Fibroblast of peridontal ligament (primary cell): ENCODE measurements around the gene RBM47.
"Not testable (repeated sequence)": the region's sequence is repeated elsewhere in the genome, so short reads cannot be mapped to it uniquely, and the experiment has no call there.

ENCODE experiments used
- DNase-seq: peaks from one replicate; pipeline ENCODE4 v3.0.0-alpha.2; 2010; ENCODE audit errors: extremely low read depth

RBM47 gene

DNA sequence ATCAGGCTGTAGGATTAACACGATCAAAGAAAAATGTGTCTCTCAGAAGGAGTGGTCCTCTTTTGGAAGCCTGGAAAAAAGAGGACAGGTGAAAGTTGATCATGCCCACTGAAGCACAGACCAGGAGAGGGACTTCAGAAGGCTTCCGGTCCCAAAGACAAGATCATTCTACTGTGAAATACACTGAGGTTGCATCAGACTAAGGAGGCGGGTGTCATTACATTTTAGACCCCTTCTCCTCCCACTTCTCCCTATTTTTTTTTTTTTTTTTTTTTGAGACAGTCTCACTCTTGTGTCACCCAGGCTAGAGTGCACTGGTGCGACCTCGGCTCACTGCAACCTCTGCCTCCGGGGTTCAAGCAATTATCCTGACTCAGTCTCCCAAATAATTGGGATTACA lies 67.5 kb downstream of the RBM47 start:
- no peak for DNase-seq

DNA sequence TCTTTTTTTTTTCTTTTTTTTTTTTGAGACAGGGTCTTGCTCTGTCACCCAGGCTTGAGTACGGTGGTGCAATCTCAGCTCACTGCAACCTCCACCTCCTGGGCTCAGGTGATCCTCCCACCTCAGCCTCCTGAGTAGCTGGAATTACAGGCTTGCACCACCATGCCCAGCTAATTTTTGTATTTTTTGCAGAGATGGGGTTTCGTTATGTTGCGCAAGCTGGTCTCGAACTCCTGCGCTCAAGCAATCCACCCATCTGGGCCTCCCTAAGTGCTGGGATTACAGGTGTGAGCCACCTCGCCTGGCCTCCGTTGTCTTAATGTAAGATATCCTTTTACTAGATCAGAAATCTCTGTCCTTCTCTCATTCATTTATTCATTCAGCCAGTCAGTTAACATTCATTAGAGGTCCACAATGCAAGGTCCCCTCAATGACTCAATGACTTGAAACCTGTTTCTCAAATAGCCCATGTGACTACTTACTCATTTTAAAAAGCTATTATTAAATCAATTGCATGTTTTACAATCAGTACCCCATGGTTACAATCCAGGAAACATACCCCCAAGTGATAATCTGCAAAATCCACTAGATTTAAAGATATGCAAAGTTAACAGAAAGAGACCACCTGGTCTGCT lies 68.0 kb downstream of the RBM47 start:
- DNase-seq: not testable (repeated sequence)

DNA sequence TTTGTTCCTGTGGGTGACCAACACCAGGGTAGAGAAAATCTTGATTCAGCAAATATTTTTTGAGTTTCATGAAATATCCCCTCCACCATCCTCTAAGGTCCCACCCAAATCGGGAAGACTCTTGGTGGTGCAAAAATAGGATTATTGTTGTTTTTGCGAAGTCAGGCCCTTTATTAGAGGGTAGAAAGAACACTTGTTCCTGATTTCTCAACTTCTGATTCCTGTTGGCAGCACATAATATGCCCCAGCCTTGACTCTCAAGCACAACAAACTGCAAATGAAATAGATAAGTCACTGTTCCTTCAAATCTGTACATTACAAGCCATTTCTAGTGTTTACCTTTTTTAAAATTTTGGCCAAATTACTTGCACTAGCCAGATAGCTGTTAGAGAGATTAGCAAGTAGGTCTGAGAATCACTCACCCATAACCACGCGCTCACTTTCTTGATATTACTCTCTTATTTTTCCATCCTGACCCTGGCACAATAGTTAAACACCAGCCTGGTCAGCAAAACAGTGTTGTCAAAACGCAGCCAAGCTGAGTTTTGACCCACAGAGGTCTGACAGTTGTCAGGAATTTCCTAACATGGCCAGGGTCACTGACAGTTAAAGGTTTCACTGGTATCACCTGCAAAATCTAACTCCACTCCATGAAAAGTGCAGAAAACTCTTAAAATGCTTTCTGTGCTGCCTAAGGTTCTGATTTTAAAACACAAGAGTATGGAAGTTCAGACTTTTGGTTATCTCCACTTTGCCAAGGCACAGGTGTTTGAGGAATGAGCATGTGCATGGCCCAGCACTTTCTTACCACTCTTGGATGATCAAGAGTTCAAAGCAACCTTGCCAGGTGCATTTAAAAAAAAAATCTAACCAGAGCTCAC lies 69.8 kb downstream of the RBM47 start:
- no peak for DNase-seq

DNA sequence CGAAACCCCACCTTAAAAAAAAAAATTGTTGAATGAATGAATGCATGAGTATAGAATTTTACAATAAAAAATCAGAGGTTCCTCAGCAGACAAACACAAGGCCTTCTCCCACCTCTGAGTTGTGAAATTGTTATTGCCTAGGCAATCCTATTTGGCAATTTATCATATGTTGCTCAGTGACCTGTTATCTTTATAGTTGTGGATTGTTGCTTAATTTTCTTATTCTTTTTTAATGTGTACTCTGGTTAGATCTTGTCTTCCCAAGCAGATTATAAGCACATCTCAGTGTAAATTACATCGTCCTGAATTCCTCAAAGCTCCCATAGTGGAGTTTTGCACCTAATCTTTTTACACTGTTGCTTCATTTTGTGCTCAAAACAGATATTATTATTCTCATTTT lies 71.9 kb downstream of the RBM47 start:
- DNase-seq: no peak

DNA sequence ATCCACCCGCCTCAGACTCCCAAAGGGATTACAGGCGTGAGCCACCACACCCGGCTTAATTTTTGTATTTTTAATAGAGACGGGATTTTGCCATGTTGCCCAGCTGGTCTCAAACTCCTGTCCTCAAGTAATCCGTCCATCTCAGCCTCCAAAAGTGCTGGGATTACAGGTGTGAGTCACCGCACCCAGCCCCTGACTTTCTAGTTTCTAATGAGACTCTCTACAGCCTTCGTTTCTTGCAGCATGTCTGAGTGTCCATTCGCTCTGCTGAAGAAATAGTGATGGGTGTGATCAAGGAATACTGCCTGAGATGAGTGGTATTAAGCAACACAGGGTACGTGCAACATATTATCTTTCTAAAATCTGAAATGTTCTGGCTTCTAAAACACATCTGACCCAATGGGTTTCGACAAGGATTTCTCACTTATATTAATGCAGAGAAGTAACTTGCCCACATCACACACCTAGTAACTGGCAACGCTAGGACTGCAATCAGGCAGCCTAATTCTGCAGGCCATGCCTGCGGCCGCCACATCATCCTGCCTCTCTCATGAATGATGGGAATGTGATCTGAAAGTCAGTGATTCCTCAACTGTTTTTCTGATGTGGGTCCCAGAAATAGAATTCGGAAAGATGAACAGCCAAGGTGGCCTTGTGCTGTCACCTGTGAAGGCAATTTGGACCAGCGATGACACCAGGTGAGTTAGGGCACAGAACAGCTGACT lies 74.3 kb downstream of the RBM47 start:
- DNase-seq: no peak

DNA sequence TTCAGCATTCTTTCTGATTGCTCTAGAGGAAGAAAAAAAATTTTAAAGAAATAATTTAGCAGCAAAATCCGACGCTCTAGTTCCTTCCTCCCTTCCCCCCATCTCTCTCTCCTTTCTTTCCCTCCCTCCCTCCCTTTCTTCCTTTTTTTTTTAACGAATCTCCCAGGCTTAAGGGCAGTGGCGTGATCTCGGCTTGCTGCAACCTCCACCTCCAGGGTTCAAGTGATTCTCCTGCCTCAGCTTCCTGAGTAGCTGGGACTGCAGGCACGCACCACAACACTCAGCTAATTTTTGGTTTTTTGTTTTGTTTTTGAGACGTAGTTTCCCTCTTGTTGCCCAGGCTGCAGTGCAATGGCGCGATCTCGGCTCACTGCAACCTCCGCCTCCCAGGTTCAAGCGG lies 75.0 kb downstream of the RBM47 start:
- DNase-seq: not testable (repeated sequence)

DNA sequence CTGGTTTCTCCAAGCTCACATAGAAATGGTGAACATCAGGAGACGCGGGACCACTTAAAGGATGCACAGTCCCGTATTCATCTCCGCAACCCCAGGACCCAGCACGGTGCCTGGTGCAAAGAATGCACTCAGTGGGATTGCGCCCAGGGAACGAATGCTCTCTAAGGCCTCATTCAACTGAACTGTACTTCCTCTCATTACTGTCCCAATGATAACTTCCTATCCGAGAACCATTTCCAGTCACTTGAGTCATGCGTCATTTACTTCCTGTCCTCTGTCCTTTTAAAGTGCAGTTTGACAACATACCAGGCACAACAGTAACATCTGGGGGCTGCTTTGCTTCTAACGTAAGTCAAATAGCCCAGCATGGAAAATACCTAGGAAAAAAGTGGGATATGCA lies 75.7 kb downstream of the RBM47 start:
- no peak for DNase-seq

DNA sequence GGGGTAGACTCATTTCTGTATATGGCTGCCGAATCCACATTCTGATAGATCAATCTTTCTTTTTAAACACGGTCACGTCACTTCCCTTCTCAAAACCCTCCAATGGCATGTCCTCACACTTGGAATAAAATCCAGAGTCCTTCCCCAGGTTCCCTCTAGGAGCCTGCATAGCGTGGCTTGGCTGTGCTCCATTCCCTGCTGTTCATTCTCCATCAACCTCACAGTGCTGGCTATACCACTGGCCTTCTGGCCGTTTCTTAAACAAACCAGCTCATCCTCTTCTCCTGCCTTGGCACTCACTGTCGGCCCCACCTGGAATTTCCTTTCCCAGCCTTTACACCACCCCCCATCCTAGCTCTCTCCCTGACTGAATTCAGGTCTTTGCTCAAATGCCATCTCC lies 77.1 kb downstream of the RBM47 start:
- no peak for DNase-seq

DNA sequence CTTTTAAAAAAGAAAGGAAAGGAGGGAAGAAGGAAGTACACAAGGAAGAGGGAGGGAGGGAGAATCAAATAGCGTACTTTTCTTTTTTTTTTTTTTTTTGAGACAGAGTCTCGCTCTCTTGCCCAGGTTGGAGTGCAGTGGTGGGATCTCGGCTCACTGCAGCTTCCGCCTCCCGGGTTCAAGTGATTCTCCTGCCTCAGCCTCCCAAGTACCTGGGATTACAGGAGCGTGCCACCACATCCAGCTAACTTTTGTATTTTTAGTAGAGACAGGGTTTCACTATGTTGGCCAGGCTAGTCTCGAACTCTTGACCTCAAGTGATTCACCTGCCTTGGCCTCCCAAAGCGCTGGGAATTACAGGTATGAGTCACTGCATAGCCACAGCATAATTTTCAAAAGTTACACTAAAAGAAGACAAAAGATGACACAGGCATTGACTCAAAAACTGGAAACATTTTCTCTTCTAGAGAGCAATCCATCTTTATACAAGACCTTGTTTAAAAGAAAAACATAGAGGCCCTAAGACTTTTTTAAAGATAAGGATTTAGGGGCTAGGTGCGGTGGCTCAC lies 78.0 kb downstream of the RBM47 start:
- not testable (repeated sequence) for DNase-seq

DNA sequence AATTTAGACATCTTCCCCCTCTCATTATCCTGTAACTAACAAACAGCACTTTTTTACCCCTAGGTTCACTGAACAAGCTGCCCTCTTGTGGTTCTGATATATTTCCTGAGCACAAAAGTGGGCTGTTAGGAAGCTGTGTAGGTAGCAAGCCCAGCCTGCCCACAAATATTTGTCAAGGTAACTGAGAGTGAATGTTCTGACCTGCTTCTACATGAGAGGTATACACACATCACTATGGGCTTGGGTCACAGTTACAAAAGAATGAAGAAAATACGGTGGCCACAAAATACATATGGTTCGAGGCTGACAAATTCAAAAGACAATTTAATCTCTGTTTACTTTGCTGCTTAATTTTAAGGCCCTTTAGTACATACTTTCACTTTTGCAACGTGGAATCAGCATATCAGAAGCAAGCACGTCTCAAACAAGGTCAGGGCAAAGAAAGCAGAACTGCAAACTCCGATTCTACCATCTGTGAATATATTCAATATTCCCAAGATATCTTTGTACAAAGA lies 78.7 kb downstream of the RBM47 start:
- DNase-seq: peak; percentile 67

DNA sequence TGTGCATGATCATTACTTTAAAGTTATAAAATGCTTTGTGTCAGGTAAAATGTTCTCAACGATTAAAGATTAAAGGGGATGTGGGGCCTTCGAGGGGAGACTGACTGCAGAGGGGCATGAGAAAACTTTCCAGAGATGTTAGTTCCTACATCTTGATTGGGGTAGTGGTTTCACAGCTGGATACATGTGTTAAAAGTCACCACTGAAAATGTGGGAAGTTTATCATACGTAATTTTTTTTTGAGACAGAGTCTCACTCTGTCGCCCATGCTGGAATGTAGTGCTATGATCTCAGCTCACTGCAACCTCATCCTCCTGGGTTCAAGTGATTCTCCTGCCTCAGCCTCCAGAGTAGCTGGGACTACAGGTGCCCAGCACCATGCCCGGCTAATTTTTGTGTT lies 79.5 kb downstream of the RBM47 start:
- no peak for DNase-seq

DNA sequence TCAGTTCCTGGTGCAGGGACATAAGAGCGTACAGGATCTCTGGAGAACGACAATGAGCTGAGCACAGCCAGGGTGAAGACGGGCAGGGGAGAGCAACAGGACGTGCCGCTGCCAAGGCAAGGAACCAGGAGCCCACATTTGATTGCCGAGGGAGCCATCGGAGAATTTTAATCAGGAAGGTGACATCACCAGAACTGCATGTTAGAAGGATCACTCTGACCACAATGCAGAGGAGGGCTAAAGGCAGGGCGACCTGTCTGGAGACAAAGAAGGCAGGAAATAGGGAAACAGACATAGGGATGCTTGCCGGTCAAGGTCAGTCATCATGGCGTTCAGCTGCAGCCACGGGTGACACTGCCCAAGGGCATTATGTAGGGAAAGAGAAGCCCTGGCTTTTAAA lies 81.4 kb downstream of the RBM47 start:
- no peak for DNase-seq

DNA sequence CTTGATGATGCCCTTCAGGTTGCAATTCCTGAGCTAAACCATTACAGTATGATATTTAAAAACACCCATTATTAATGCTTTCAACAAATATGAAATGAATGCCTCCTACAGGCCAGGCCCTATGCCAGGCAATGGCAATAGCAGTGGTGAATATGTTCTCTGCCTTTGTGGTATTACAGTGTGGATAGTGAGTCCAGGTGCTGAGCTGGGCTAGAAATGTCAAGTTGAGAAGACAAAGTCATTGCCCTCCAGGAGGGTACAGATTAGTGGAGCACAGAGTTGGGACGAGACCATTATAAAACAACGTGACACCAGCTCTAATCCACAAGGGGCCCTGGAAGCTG lies 81.9 kb downstream of the RBM47 start:
- no peak for DNase-seq

DNA sequence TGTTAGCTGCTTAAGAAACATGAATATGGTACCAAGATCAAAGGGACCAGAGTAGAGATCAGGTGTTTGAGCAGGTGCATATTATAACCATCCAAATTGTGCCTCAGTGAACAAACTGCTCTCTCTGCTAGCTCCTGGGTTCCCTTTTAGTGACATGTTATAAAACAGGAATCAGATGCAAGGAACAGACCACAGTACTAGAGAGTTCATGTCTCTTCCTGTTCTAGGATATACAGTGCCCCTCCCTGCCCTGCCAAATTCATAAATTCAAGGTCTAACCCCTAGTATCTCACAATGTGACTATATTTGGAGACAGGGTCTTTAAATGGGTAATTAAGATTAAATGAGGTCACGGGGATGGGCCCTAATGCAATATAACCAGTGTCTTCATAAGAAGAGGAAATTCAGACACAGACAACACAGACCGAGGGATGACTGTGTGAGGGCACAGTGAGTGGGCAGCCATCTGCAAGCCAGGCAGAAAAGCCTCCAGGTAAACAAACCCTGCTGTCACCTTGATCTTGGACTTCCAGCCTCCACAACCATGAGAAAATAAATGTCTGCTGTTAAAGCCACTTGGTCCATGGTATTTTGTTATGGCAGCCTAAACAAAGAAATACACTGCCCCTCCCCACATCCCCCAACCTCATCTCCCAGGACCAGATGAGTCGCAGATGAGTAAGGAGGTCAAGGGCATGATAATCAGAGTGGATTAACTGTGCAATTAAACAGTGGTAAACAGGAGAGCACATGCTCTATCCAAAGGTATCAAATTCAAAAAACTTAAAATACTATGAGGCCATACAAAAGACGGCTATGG lies 82.5 kb downstream of the RBM47 start:
- DNase-seq: no peak

DNA sequence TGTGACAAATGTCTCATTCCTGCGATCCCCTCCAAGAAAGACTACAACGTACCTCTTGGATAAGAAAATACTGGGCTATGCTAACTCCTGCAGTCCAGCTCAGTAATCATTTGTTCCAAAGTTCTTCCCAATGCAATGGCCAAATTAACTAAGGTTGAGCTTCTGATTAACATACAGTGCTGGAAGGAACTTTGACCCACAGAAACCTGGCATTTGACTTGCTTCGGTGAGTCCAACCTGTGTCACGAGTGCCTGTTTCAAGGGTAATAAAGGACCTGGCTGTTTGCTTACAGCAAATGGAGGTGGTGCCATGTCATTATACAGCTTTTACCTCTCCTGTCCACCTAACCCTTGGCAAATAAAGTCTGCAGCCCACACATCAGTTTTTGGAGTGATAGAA lies 83.2 kb downstream of the RBM47 start:
- no peak for DNase-seq

DNA sequence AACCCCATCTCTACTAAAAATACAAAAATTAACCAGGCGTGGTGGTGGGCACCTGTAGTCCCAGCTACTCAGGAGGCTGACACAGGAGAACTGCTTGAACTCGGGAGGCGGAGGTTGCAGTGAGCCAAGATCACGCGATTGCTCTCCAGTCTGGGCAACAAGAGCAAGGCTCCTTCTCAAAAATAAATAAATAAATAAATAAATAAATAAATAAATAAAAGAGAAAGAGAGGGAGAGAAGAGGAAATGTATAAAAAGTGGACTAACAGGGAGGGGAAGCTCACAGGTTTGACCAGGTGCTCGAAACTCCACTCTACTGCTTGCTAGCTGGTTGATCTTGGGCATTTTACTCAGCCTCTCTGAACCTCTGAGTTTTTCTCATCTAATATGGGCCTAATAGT lies 84.2 kb downstream of the RBM47 start:
- not testable (repeated sequence) for DNase-seq

DNA sequence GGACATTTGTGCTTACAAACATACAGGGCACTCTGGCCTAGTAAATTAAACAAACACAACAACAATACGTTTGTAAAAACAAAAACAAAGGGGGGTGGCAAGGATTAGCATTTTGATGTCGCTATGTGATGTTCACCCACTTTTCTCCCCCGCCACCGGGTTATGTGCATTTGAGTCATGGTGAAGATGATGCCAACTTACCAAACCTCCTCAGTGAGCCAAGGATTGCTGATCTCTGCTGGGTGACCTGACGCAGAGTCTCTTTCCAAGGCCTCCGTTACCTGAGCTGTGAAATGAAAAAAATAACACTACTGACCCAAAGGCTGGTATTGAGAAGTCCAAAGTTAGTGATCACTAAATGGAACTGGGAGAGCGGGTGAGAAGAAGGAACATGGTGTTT lies 85.4 kb downstream of the RBM47 start:
- DNase-seq: no peak

DNA sequence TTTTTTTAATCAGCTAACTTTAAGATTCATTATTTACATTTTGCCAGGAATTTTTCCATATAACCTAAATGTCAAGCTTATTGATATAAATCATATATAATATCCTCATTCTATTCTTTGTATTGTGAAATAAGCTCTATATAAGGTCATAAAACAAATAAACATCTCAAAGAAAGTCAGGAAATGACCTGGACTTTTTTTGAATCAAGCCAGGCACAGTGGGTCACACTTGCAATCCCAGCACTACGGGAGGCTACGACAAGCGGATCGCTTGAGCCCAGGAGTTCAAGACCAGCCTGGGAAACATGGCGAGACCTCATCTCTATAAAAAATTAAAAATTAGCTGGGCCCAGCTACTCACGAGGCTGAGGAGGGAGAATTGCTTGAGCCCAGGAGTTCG lies 88.9 kb downstream of the RBM47 start:
- DNase-seq: no peak

DNA sequence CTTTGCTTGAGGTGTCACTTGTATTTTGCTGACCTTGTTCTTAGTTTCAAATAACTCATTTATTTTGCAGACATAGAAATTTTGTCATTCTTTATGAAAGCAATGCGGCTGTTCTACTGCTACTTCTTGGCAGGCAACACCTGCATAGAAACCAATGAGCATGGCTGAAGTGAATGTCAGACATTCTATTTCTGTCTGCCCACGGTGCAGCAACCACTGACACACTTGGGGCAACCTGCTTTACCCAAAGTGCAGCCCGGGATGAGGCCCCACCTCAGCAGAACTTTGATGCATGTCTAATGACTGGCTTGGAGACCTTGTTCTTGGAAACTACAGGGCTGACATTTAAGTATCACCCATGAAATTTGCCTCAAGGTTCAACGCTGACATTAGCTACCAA lies 93.6 kb downstream of the RBM47 start:
- DNase-seq: no peak

DNA sequence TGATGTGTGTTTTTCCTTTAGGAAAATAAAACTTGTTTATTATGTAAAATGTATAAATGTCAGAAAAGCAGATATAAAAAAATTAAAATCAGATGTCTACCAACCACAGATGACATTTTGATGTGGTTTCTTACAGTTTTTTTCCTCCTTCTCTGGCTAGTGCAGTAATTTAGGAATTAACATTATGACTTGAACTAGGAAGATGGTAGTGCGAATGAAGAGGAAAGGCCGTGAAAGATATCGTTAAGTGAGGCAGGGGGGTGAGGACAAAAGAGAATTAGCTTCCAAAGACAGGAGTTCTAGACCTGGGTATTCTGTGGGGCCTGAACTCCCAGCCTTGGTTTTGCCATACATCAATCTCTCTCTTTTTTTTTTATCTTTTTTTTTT lies 98.0 kb downstream of the RBM47 start:
- DNase-seq: peak; percentile 19

DNA sequence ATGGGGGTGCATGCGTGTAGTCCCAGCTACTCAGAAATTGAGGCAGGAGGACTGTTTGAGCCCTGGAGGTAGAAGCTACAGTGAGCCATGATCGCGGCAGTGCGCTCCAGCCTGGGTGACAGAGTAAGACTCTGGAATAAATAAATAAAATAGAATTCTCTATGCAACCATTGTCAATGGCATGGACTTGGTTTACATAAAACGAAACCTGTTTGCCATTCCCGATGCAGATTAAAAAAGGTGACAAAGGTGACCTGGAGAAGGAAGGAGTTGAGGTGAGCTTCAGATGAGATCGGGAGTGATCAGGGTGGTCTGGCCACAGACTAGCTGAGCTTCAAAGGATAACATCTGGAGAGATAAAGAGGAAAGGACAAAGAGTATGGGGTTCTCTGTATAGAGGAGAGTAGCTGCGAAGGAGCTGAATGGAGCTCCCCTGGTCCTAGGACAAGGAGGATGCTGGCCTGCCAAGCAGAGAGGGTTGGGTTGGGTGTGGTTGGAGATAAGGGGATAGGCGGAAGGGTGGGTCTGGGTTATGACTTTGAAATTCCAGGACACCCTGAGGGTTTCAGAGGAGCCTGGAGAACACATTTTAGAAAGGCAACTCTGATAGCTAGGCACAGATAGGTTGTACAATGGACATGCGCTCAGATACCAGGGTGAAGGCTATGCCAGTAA lies 98.6 kb downstream of the RBM47 start:
- DNase-seq: no peak
